ENCODE measurements around the gene ALDH1A3.

- TF ChIP-seq CTCF (IDR thresholded peaks at IDR 0.05; ENCODE audit: low read depth, low read length, missing input control) (no peak), RAD21 (IDR thresholded peaks at IDR 0.05) (no peak)
Measured at GRCh38 chr15:100834731-100835130, 44.9 kb upstream of the ALDH1A3 start.
